ENCODE data around the gene ENOX1. TPM values are rescaled to one million over a fixed set of nuclear protein-coding genes. Genes with fewer than 3 reads are reported as not detected.

The ENOX1 gene
- total and polyA plus RNA-seq, 2 donors (not counting 3 experiments of a cell fraction or from before 2014, with no cell fraction given): 0.17 to 0.97 TPM

DNA sequence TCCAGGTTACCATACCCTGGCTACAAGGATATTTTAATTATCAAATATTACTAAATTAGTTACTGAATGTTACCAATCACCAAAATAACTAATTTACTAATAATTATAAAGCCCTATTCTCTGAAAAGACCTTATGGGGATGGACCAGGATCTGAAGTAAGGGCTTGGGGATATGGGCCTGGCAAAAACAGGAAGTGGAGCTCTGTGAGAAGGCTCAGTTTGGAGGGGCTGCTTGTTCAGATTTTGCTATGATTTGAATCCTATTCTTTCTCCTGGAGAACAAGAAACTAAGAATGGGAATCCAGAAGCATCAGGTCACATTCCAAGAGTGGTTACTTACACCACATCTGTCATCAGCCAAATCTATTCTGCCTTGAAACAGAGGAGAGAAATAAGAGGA lies 615.3 kb downstream of the ENOX1 start:
- no peak for FAIRE-seq
- Histone ChIP-seq H3K9ac (replicated peaks; ENCODE audit: extremely low read depth, insufficient read depth, low read length) (no peak overlapping the region), H3K9me1 (replicated peaks; ENCODE audit: control insufficient read depth, extremely low read depth, insufficient read depth, low read length) (no peaks in the 10 kb centered on the region), H3K4me3 (replicated peaks in 1 of 3; ENCODE audit: insufficient read depth in 1 of 3, low read depth in 1 of 3, low read length in 3 of 3) (no peak overlapping the region), H3K4me1 (ENCODE audit: control insufficient read depth, extremely low read depth, insufficient read depth, low read length) (no peaks in the 10 kb centered on the region), H3K4me2 (ENCODE audit: insufficient read depth, low read length) (no peak overlapping the region), H4K20me1 (replicated peaks; ENCODE audit: control insufficient read depth, extremely low read depth, insufficient read depth, low read length) (no peaks in the 10 kb centered on the region), H3K27me3 (ENCODE audit: control insufficient read depth in 2 of 2, insufficient read depth in 2 of 2, low read length in 2 of 2) (no peaks in the 10 kb centered on the region), H3K9me3 (replicated peaks; ENCODE audit: control insufficient read depth, insufficient read depth, low read length) (no peaks in the 10 kb centered on the region), H3K79me2 (ENCODE audit: control insufficient read depth, insufficient read depth, low read length) (no peaks in the 10 kb centered on the region), H3K36me3 (ENCODE audit: control insufficient read depth in 2 of 2, extremely low read depth in 1 of 2, insufficient read depth in 2 of 2, low read length in 2 of 2) (no peaks in the 10 kb centered on the region), H2AFZ (ENCODE audit: low read depth, low read length) (no peak overlapping the region), H3K27ac (ENCODE audit: insufficient read depth, low read depth, low read length) (no peak overlapping the region)
- DNase-seq (ENCODE audit: low read depth, low spot score): no peak
- intact Hi-C loops (cut with micrococcal nuclease) (no loop called here), dilution Hi-C loops (cut with MboI; ENCODE audit: extremely low pct_ligation_motif_present, low sequenced_read_pairs) (no loop called here)
- no TSS peak for BruUV-seq (replicated peaks)
- TF ChIP-seq, protein P1, sequence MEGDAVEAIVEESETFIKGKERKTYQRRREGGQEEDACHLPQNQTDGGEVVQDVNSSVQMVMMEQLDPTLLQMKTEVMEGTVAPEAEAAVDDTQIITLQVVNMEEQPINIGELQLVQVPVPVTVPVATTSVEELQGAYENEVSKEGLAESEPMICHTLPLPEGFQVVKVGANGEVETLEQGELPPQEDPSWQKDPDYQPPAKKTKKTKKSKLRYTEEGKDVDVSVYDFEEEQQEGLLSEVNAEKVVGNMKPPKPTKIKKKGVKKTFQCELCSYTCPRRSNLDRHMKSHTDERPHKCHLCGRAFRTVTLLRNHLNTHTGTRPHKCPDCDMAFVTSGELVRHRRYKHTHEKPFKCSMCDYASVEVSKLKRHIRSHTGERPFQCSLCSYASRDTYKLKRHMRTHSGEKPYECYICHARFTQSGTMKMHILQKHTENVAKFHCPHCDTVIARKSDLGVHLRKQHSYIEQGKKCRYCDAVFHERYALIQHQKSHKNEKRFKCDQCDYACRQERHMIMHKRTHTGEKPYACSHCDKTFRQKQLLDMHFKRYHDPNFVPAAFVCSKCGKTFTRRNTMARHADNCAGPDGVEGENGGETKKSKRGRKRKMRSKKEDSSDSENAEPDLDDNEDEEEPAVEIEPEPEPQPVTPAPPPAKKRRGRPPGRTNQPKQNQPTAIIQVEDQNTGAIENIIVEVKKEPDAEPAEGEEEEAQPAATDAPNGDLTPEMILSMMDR (IDR thresholded peaks at IDR 0.05; ENCODE audit: extremely low read depth in 1 of 2, insufficient read depth in 1 of 2, low read depth in 1 of 2, low read length in 2 of 2): no peak
- TF ChIP-seq EZH2 (IDR thresholded peaks at IDR 0.05; ENCODE audit: borderline replicate concordance, low read depth, low read length, severe bottlenecking): no peak
- TF ChIP-seq POLR2A (IDR thresholded peaks at IDR 0.05; ENCODE audit: low read depth, low read length): no peak
- no peak for TF ChIP-seq JUN (IDR thresholded peaks at IDR 0.05; ENCODE audit: borderline replicate concordance, insufficient read depth, insufficient read length, low read depth)
- no peak for TF ChIP-seq FOS (IDR thresholded peaks at IDR 0.05; ENCODE audit: borderline replicate concordance, insufficient read depth, low read length)
- no peak for TF ChIP-seq MYC (IDR thresholded peaks at IDR 0.05; ENCODE audit: low read depth, low read length)
- TF ChIP-seq GATA2 (IDR thresholded peaks at IDR 0.05; ENCODE audit: insufficient read depth, insufficient read length, low read depth, low read length): no peak
- no peak for TF ChIP-seq POLR2AphosphoS5 (IDR thresholded peaks at IDR 0.05; ENCODE audit: insufficient read depth, low read depth, low read length)
- TF ChIP-seq, protein P2, sequence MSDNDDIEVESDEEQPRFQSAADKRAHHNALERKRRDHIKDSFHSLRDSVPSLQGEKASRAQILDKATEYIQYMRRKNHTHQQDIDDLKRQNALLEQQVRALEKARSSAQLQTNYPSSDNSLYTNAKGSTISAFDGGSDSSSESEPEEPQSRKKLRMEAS (IDR thresholded peaks at IDR 0.05; ENCODE audit: insufficient read depth, insufficient read length): no peak
- ChIA-PET CTCF (interaction anchor here (1.9 kb wide), 1 partner anchor 83 kb away, joined by 4 read pairs; no protein-coding TSS in a partner anchor), POLR2A (no interaction called here)
